ENCODE measurements around the gene MBLAC1. TPM values are rescaled to one million over a fixed set of nuclear protein-coding genes. Genes with fewer than 3 reads are reported as not detected.

The MBLAC1 gene
- total and polyA plus RNA-seq, 9 donors: 0.28 to 6.7 (median 4.1) TPM

DNA sequence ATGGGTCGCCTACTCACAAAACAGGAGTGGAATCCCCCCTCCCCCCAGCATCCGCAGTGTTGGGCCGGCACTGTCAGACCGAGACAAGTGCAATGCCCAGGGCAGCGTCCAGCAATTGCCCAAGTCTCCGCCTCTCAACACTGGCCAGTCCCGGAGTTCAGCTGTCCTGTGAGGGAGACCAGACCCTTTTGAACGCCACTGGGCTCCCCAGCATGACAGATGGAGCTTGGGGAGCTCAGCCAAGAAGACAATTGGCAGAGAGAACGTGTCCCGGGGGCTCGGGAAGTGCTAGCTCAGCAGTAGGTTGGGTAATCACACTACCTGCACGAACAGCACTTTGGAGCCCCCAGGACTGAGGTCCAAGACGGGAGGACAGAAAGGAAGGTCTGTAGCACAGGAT, 33.3 kb upstream of the MBLAC1 start:
- no peak for DNase-seq
- Histone ChIP-seq H3K36me3 (no peaks in the 10 kb centered on the region), H3K27me3 (no peaks in the 10 kb centered on the region), H3K9me3 (no peaks in the 10 kb centered on the region), H3K27ac (no peak overlapping the region), H3K4me1 (ENCODE audit: insufficient read depth) (no peaks in the 10 kb centered on the region), H3K4me3 (no peak overlapping the region)
- intact Hi-C loops (cut with DNase I): no loop called here
- no peak for TF ChIP-seq EP300 (IDR thresholded peaks at IDR 0.05)
- TF ChIP-seq, protein P1, sequence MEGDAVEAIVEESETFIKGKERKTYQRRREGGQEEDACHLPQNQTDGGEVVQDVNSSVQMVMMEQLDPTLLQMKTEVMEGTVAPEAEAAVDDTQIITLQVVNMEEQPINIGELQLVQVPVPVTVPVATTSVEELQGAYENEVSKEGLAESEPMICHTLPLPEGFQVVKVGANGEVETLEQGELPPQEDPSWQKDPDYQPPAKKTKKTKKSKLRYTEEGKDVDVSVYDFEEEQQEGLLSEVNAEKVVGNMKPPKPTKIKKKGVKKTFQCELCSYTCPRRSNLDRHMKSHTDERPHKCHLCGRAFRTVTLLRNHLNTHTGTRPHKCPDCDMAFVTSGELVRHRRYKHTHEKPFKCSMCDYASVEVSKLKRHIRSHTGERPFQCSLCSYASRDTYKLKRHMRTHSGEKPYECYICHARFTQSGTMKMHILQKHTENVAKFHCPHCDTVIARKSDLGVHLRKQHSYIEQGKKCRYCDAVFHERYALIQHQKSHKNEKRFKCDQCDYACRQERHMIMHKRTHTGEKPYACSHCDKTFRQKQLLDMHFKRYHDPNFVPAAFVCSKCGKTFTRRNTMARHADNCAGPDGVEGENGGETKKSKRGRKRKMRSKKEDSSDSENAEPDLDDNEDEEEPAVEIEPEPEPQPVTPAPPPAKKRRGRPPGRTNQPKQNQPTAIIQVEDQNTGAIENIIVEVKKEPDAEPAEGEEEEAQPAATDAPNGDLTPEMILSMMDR (IDR thresholded peaks at IDR 0.05): no peak
- TF ChIP-seq POLR2A (IDR thresholded peaks at IDR 0.05): no peak
- 34 to 39% (median 38%) methylated on average over 9 to 13 of the region's 13 CpGs for WGBS, 3 donors

DNA sequence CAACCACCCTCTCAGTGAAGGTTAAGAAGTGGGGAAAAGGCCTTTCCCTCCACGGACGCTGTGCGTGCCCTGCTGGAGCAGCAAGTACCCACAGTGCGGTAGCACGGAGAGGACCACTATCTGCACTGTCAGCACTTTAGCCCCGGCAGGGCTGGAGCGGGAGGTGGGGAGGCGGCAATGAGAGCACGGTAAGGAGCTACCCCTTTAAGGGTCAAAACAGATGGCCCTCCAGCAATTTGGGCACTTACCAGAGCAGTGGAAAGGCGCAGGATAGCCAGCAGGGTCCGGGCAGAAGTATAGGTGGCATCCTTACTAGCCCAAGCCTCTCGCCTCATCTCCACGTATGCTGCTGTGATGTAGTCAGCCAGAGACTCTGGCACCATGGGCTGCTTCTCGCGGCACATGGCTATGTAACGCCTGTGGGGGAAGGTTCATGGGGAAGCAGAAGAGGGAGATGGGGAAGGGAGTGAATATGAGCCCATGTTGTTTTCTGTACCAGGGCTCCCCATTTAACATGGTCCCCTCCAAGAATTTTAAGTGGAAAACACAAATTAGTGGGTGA, 32.8 kb upstream of the MBLAC1 start:
- Histone ChIP-seq H3K9me3 (no peaks in the 10 kb centered on the region), H3K27me3 (no peaks in the 10 kb centered on the region), H3K27ac (no peak overlapping the region), H3K4me1 (ENCODE audit: insufficient read depth) (no peaks in the 10 kb centered on the region), H3K4me3 (no peak overlapping the region), H3K36me3 (no peaks in the 10 kb centered on the region)
- 65 to 76% (median 73%) methylated on average over 16 of the region's 16 CpGs for WGBS, 3 donors
- no peak for DNase-seq
- TF ChIP-seq POLR2A (IDR thresholded peaks at IDR 0.05) (no peak), EP300 (IDR thresholded peaks at IDR 0.05) (no peak)
- TF ChIP-seq, protein P1 (IDR thresholded peaks at IDR 0.05): no peak
- intact Hi-C loops (cut with DNase I): no loop called here

DNA sequence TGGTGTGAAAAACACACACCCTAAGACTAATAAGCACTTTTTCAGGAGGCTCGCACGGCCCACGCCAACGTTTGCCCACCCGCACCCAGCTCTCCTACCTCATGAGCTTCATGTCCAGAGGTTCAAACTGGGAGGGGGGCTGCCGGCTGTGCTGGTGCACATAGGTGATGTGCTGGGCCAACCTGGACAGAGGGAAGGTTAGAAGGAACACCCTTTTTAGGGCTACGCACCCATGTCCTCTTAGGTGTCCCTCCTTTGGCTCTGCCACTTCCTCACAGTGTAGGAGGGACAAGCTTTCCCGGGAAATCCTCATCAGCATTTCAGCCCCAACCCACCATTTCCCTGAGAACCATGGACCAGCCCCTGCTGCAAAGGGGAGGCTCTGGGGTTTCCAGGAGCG, 31.5 kb upstream of the MBLAC1 start:
- DNase-seq: no peak

DNA sequence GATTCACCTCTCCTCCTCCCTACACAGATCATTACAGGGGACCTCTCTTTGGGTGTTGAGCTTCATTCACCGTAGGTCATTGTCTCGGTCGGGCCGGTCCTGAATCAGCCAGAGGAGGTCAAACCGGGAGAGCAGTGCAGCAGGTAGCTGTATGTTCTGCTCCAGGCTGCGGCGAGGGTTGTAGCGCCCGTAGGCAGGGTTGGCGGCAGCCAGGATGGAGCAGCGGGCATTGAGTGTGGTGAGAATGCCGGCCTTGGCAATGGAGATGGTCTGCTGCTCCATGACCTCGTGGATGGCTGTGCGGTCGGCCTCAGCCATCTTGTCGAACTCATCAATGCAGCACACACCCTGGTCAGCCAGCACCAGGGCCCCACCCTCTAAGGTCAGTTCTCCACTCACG, 31.1 kb upstream of the MBLAC1 start:
- no peak for DNase-seq
- no peaks in the 10 kb centered on the region for H3K9me3 ChIP-seq
- intact Hi-C loops (cut with DNase I): no loop called here
- no peaks in the 10 kb centered on the region for H3K36me3 ChIP-seq
- WGBS, 3 donors: 84 to 91% (median 84%) methylated on average over 17 of the region's 17 CpGs
- no peak overlapping the region for H3K27ac ChIP-seq
- no peak overlapping the region for H3K4me3 ChIP-seq
- H3K4me1 ChIP-seq (ENCODE audit: insufficient read depth): no peaks in the 10 kb centered on the region
- TF ChIP-seq EP300 (IDR thresholded peaks at IDR 0.05) (no peak), POLR2A (IDR thresholded peaks at IDR 0.05) (no peak)
- TF ChIP-seq, protein P1 (IDR thresholded peaks at IDR 0.05): no peak
- no peaks in the 10 kb centered on the region for H3K27me3 ChIP-seq

More for the DNA sequence above, 31.5 kb upstream of the MBLAC1 start:
- Histone ChIP-seq H3K9me3 (no peaks in the 10 kb centered on the region), H3K27ac (no peak overlapping the region), H3K4me3 (no peak overlapping the region), H3K36me3 (no peaks in the 10 kb centered on the region), H3K4me1 (ENCODE audit: insufficient read depth) (no peaks in the 10 kb centered on the region), H3K27me3 (no peaks in the 10 kb centered on the region)
- WGBS, 3 donors: 72 to 83% (median 75%) methylated on average over 9 of the region's 9 CpGs
- intact Hi-C loops (cut with DNase I): no loop called here
- TF ChIP-seq EP300 (IDR thresholded peaks at IDR 0.05) (no peak), POLR2A (IDR thresholded peaks at IDR 0.05) (no peak)
- TF ChIP-seq, protein P1 (IDR thresholded peaks at IDR 0.05): no peak
